Testis (tissue), 3 donors: Measurements from ENCODE around the gene RPTN. TPM values are rescaled to one million over a fixed set of nuclear protein-coding genes. Genes with fewer than 3 reads are reported as not detected.

Source experiments
- DNase-seq: peaks from one replicate; pipeline ENCODE4 v3.0.0-alpha.2; 2019
- H3K27ac ChIP-seq, 2 donors: fragments of 200-600 bp; sonication (generic); one replicate each; pipeline ENCODE4 v1.5.1; 2019
- H3K27me3 ChIP-seq: fragments of 200-600 bp; sonication (generic); one replicate; pipeline ENCODE4 v1.5.1; 2019
- H3K36me3 ChIP-seq: fragments of 200-600 bp; sonication (generic); one replicate; pipeline ENCODE4 v1.5.1; 2017; ENCODE audit warnings: low read depth; ENCODE audit errors: missing control alignments
- H3K4me1 ChIP-seq: fragments of 200-600 bp; sonication (generic); one replicate; pipeline ENCODE4 v1.5.1; 2019
- H3K4me3 ChIP-seq, 2 donors: fragments of 200-600 bp; sonication (generic); one replicate each; pipeline ENCODE4 v1.5.1; 2017 to 2019
- H3K9me3 ChIP-seq: fragments of 200-600 bp; sonication (generic); one replicate; pipeline ENCODE4 v1.5.1; 2017
- POLR2A ChIP-seq: fragments of 450-650 bp; IDR thresholded peaks from one replicate; pipeline ENCODE4 v1.6.1; 2017; ENCODE audit warnings: antibody characterized with exemption, mild to moderate bottlenecking, moderate library complexity
- WGBS, 2 donors: methylation state at CpG; one replicate each; pipeline ENCODE4 v1.1.5; 2018; 5-methylcytosine and 5-hydroxymethylcytosine counted together
- intact Hi-C: fragments of 100-400 bp; cut with DNase I; formaldehyde crosslinking; loops from one replicate; pipeline ENCODE4 v1.15.1; 2023; ENCODE audit warnings: low total_unique reads
- polyA plus RNA-seq: library from polyadenylated mRNA; stranded (reverse); fragments of 350-450 nt; fragmentation: Illumina TruSeq; extraction: RNeasy Lipid Tissue Mini Kit (QIAGEN cat#74804); gene quantifications from one replicate; pipeline ENCODE4 v1.2.3, GENCODE V29; 2014; ENCODE audit warnings: low read depth, low replicate concordance; ENCODE audit not compliant: insufficient read depth
- total RNA-seq, 2 donors: library from RNA; depleted of rRNA; stranded (reverse); fragments of >200 nt; gene quantifications; one replicate each; pipeline ENCODE4 v1.2.3, GENCODE V29; 2016
- TF ChIP-seq, protein P1 (sequence below), 3 experiments: fragments of 450-650 bp in 2 of 3; fragments of 200-600 bp in 1 of 3; sonication (generic) in 1 of 3; IDR thresholded peaks; one replicate each; pipeline ENCODE4 v1.5.1; 2016 to 2019; ENCODE audit warnings: antibody characterized with exemption in 3 of 3, mild to moderate bottlenecking in 2 of 3, moderate library complexity in 1 of 3

RPTN gene
- total and polyA plus RNA-seq, 3 donors from 2014 or later: 0.06 TPM; not detected in 2

DNA sequence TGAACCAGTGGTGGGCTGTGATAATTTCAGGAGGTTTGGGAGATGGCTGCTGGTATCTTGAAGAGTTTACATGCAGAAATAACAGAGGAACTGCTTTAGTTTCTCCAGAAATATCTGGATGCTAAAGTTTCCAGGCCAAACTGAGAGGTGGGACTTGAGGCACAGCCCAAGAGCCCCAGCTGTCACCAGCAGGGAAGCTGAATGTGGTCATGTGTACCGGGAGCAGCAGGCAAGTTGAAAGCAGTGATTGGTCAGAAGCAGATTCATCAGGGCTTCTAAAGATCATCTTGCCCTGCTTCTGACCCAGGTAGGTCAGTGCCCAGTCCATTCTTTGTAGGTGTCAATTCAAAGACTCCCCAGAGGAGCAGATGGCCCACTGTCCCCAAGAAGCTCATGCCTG is 7.9 kb upstream of the RPTN start:
- intact Hi-C loops: no loop called here
- 33 to 43% methylated on average over 1 of the region's 1 CpG for WGBS, 2 donors
- peaks cover 3% of the 10 kb centered on the region for H3K4me1 ChIP-seq
- no peaks in the 10 kb centered on the region for H3K9me3 ChIP-seq
- no peak for DNase-seq
- H3K27me3 ChIP-seq: no peaks in the 10 kb centered on the region
- no peaks in the 10 kb centered on the region for H3K36me3 ChIP-seq
- H3K4me3 ChIP-seq: no peak overlapping the region
- H3K27ac ChIP-seq: no peak overlapping the region
- TF ChIP-seq, protein P1, sequence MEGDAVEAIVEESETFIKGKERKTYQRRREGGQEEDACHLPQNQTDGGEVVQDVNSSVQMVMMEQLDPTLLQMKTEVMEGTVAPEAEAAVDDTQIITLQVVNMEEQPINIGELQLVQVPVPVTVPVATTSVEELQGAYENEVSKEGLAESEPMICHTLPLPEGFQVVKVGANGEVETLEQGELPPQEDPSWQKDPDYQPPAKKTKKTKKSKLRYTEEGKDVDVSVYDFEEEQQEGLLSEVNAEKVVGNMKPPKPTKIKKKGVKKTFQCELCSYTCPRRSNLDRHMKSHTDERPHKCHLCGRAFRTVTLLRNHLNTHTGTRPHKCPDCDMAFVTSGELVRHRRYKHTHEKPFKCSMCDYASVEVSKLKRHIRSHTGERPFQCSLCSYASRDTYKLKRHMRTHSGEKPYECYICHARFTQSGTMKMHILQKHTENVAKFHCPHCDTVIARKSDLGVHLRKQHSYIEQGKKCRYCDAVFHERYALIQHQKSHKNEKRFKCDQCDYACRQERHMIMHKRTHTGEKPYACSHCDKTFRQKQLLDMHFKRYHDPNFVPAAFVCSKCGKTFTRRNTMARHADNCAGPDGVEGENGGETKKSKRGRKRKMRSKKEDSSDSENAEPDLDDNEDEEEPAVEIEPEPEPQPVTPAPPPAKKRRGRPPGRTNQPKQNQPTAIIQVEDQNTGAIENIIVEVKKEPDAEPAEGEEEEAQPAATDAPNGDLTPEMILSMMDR (IDR thresholded peaks at IDR 0.05): no peak
- no peak for TF ChIP-seq POLR2A

DNA sequence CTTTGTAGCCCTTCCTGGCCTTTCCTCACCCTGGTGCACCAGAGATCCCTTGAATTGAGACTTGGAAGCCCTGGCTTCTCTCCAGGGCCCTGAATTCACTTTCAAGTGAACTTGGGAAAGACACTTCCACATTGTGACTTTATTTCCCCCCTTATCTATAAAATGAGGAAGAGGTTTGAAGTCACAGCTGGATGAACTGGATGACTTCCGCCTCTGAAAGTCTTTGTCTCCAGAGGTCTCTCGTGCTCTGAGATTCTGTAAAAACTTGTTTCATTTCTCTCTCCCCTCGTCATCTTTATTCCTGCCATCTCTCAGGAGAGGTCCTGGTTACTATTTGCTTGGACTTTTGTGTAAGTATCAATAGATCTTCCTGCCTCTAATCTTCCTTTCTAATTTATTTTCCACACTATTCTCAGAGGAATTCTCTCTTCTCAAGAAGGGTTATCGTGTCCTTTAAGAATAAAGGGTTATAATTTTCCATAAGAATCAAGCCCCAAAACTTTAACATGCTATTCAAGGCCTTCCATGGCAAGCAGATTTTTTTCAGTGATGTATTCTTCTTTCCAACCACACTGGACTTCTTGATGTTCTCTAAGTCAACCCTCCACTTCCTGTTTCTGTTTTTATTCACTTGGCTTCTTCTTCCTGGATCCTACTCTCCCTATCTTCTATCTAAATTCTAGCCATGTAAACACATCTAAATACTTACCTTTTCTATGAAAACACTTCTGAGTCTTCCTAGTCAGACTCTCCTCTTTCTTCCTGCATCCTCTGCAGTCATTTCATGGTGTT is 6.5 kb upstream of the RPTN start:
- Histone ChIP-seq H3K4me3 (no peak overlapping the region), H3K27ac (no peak overlapping the region), H3K4me1 (peaks cover 3% of the 10 kb centered on the region), H3K36me3 (no peaks in the 10 kb centered on the region), H3K9me3 (no peaks in the 10 kb centered on the region), H3K27me3 (no peaks in the 10 kb centered on the region)
- no peak for TF ChIP-seq POLR2A
- TF ChIP-seq, protein P1 (IDR thresholded peaks at IDR 0.05): no peak
- WGBS, 2 donors: 83% methylated on average over 4 of the region's 4 CpGs
- DNase-seq: no peak
- intact Hi-C loops: no loop called here

DNA sequence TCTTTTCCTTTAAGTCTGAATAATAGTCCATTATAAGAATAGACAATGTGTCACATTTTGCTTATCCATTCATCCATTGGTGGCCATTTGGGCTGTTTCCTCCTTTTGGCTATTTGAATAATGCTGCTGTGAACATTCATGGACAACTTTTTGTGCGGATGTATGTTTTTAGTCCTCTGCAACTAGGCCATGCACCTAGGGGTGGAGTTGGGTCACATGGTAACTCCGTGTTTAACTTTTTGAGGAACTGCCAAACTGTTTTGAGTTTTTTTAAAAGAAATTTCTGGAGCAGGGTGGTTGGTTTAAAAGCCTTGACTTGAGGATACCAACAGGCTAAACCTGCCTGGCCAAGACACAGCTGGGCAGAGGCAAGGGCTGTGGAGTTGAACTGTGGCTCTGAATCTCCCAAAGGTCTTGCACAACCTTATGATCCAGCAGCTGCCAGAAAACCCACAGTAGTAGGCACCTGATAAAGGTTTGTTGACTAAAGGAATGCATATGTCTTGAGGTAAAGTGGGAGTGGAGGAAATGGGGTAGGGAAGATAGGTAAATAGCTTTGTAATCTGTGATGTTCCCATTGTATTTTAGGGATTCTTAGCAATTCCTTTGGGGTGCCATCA is 5.6 kb upstream of the RPTN start:
- WGBS, 2 donors: 82 to 89% methylated on average over 2 of the region's 2 CpGs
- Histone ChIP-seq H3K27me3 (no peaks in the 10 kb centered on the region), H3K36me3 (no peaks in the 10 kb centered on the region), H3K4me3 (no peak overlapping the region), H3K9me3 (no peaks in the 10 kb centered on the region), H3K27ac (no peak overlapping the region), H3K4me1 (peaks cover under 1% of the 10 kb centered on the region)
- DNase-seq: no peak
- TF ChIP-seq, protein P1 (IDR thresholded peaks at IDR 0.05): no peak
- TF ChIP-seq POLR2A: no peak
- intact Hi-C loops: no loop called here

DNA sequence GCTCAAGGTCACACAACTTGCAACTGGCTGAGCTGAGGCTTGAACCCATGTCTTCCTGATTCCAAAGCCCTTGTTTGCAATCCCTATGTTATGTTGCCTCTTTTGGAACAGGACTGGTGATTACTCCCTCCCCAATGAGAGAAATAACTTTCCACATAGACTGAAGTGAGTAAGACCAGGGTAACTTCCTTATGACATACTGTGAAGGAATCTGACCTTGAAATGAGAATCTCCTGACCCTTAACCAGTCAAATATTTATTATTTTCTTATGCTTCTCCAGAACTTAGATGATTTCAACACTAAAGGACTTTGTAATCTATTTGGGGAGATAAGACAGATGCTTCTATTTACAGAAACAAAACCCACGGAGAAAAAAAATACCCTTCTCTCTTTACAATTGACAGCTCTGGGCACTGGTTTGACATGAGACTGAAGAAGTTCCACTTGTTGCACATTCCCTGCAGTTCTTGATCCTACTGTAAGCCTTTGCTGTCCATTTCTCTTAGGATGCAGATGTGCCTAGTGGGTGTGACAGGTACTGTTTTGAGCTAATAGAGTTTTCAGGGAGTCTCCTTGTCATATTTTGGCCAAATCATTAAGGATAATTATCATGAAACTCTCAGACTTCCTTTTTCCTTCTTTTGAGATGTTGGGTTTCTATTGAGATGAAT is 3.9 kb upstream of the RPTN start:
- Histone ChIP-seq H3K4me3 (no peak overlapping the region), H3K9me3 (no peaks in the 10 kb centered on the region), H3K36me3 (no peaks in the 10 kb centered on the region), H3K27ac (no peak overlapping the region), H3K27me3 (no peaks in the 10 kb centered on the region), H3K4me1 (no peaks in the 10 kb centered on the region)
- no peak for TF ChIP-seq POLR2A
- TF ChIP-seq, protein P1 (IDR thresholded peaks at IDR 0.05): no peak
- no peak for DNase-seq
- 22 to 39% methylated on average over 1 of the region's 1 CpG for WGBS, 2 donors
- intact Hi-C loops: no loop called here
